ENCODE results near the gene FOXK1. TPM values are rescaled to one million over a fixed set of nuclear protein-coding genes. Genes with fewer than 3 reads are reported as not detected.
A peak's percentile ranks its signal among the peaks of the same experiment; 100 is the strongest.

Gene FOXK1
- total RNA-seq, 1 donor from 2014 or later = 30.4 TPM

DNA sequence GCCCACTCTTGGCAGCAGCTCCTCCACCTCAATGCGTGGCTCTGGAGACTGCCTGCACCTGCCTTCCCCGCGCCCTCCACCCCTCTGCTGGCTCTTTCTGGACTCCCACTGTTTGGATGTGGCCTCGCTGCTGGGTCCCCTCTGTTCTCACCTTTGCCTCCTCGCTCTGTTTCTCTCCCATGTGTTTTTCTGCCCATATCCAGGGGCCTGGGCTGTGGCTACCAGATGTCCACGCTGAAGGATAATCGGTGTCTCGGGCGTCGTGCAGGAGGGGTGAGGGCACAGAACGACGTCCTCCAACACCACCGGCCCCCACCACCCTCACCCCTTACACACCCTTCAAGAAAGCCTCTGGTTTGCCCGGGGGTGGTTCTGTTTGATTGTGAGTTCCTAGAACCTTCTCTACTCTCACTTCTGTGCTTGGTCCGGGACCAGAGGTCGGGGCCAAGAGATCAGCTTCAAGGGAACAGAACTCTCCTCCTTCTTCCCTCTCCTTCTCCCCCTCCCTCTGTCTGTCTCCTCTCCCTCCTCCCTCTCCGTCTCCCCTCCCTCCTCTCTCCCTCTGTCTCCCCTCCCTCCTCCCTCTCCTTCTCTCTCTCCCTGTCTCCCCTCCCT is 125.0 kb downstream of the FOXK1 start:
- TF ChIP-seq, protein P1, sequence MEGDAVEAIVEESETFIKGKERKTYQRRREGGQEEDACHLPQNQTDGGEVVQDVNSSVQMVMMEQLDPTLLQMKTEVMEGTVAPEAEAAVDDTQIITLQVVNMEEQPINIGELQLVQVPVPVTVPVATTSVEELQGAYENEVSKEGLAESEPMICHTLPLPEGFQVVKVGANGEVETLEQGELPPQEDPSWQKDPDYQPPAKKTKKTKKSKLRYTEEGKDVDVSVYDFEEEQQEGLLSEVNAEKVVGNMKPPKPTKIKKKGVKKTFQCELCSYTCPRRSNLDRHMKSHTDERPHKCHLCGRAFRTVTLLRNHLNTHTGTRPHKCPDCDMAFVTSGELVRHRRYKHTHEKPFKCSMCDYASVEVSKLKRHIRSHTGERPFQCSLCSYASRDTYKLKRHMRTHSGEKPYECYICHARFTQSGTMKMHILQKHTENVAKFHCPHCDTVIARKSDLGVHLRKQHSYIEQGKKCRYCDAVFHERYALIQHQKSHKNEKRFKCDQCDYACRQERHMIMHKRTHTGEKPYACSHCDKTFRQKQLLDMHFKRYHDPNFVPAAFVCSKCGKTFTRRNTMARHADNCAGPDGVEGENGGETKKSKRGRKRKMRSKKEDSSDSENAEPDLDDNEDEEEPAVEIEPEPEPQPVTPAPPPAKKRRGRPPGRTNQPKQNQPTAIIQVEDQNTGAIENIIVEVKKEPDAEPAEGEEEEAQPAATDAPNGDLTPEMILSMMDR (conservative IDR thresholded peaks at IDR 0.05; ENCODE audit: low read depth, low read length) = no peak
- no peak for DNase-seq (ENCODE audit: low read depth)
- H3K4me3 ChIP-seq (ENCODE audit: low read depth, low read length) = no peak overlapping the region

- H3K4me3 ChIP-seq (ENCODE audit: low read depth, low read length) = no peak overlapping the region
- DNase-seq (ENCODE audit: low read depth) = no peak
- TF ChIP-seq, protein P1 (conservative IDR thresholded peaks at IDR 0.05; ENCODE audit: low read depth, low read length) = no peak
Observed at GRCh38 chr7:4807598-4808016, 125.5 kb downstream of the FOXK1 start.

GRCh38 chr7:4808026-4808425 is 125.9 kb downstream of the FOXK1 start:
- H3K4me3 ChIP-seq (ENCODE audit: low read depth, low read length) = no peak overlapping the region
- no peak for DNase-seq (ENCODE audit: low read depth)
- TF ChIP-seq, protein P1 (conservative IDR thresholded peaks at IDR 0.05; ENCODE audit: low read depth, low read length) = no peak

DNA sequence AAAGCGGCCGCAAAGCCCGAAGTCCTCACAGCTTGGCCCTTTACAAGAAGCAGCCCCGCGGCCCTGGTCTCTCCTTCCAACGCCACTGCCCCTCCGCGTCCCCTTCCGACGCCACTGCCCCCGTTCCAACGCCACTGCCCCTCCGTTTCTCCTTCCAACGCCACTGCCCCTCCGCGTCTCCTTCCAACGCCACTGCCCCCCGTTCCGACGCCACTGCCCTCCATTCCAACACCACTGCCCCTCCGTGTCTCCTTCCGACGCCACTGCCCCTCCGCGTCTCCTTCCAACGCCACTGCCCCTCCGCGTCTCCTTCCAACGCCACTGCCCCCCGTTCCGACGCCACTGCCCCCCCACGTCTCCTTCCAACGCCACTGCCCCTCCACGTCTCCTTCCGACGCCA is 126.5 kb downstream of the FOXK1 start:
- TF ChIP-seq, protein P1 (conservative IDR thresholded peaks at IDR 0.05; ENCODE audit: low read depth, low read length) = no peak
- DNase-seq (ENCODE audit: low read depth) = no peak

GRCh38 chr7:4809091-4809591 is 127.0 kb downstream of the FOXK1 start:
- TF ChIP-seq, protein P1 (conservative IDR thresholded peaks at IDR 0.05; ENCODE audit: low read depth, low read length) = no peak
- no peak for DNase-seq (ENCODE audit: low read depth)
- no peak overlapping the region for H3K4me3 ChIP-seq (ENCODE audit: low read depth, low read length)

More for the DNA sequence above, 126.5 kb downstream of the FOXK1 start:
- no peak overlapping the region for H3K4me3 ChIP-seq (ENCODE audit: low read depth, low read length)

DNA sequence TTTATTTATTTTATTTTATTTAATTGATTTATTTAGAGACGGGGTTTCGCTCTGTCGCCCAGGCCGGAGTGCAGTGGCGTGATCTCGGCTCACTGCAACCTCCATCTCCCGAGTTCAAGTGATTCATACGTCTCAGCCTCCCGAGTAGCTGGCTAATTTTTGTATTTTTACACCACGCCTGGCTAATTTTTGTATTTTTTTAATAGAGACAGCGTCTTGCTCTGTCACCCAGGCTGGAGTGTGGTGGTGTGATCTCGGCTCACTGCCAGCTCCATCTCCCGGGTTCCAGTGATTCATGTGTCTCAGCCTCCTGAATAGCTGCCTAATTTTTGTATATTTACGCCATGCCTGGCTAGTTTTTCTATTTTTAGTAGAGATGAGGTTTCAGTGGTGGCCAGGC is 127.6 kb downstream of the FOXK1 start:
- TF ChIP-seq, protein P1 (conservative IDR thresholded peaks at IDR 0.05; ENCODE audit: low read depth, low read length) = no peak
- DNase-seq (ENCODE audit: low read depth) = peak; percentile 31

GRCh38 chr7:4814433-4814832 is 132.3 kb downstream of the FOXK1 start:
- no peak overlapping the region for H3K4me3 ChIP-seq (ENCODE audit: low read depth, low read length)
- TF ChIP-seq, protein P1 (conservative IDR thresholded peaks at IDR 0.05; ENCODE audit: low read depth, low read length) = no peak
- DNase-seq (ENCODE audit: low read depth) = no peak

More for the DNA sequence above, 127.6 kb downstream of the FOXK1 start:
- no peak overlapping the region for H3K4me3 ChIP-seq (ENCODE audit: low read depth, low read length)

All from epithelial cell of proximal tubule (primary cell).